ENCODE measurements around the gene YIF1A. TPM values are rescaled to one million over a fixed set of nuclear protein-coding genes. Genes with fewer than 3 reads are reported as not detected.

The YIF1A gene
- total RNA-seq, 1 experiment from 2014 or later, result 81.8 TPM

- CTCF ChIA-PET, result no interaction called here
- H3K4me2 ChIP-seq, result no peak overlapping the region
Observed at GRCh38 chr11:66317723-66318599, 29.0 kb upstream of the YIF1A start.

GRCh38 chr11:66317322-66317722, 28.4 kb upstream of the YIF1A start:
- H2AFZ ChIP-seq, result no peak overlapping the region
- peaks cover 4% of the 10 kb centered on the region; the same call in 1 of the 2 replicates for H3F3A ChIP-seq (ENCODE audit: insufficient read depth, low read depth)
- CTCF ChIA-PET, result no interaction called here
- peaks cover 13% of the 10 kb centered on the region; the same call in 1 of the 2 replicates for H3K9me3 ChIP-seq (ENCODE audit: insufficient read depth, low read depth)
- DNase-seq, result no peak
- peaks cover 16% of the 10 kb centered on the region for H3K4me1 ChIP-seq (replicated peaks; ENCODE audit: insufficient read depth)
- no peaks in the 10 kb centered on the region for H3K9me2 ChIP-seq (ENCODE audit: insufficient read depth)
- peaks cover 8% of the 10 kb centered on the region; the same call in 1 of the 2 replicates for H3K27me3 ChIP-seq (ENCODE audit: insufficient read depth, low read depth)
- H3K4me3 ChIP-seq, result no peak overlapping the region
- no TSS peak for BruUV-seq (replicated peaks)
- H4K20me1 ChIP-seq (ENCODE audit: insufficient read depth), result no peaks in the 10 kb centered on the region
- TF ChIP-seq EZH2 (IDR thresholded peaks at IDR 0.05; ENCODE audit: low read depth), result no peak
- TF ChIP-seq CTCF (conservative IDR thresholded peaks at IDR 0.05), result no peak
- POLR2A ChIA-PET (ENCODE audit: unreplicated experiment), result interaction anchor here (0.7 kb wide), 1 partner anchor 229 kb away, joined by 6 read pairs; no protein-coding TSS in a partner anchor
- H3K4me2 ChIP-seq, result no peak overlapping the region
- no peaks in the 10 kb centered on the region for H3K36me3 ChIP-seq (ENCODE audit: low read depth)
- H3K27ac ChIP-seq, result no peak overlapping the region
- H3K79me2 ChIP-seq (ENCODE audit: low read depth), result no peaks in the 10 kb centered on the region
- intact Hi-C loops (cut with micrococcal nuclease; ENCODE audit: unreplicated experiment), result no loop called here

More at GRCh38 chr11:66317723-66318599, 29.0 kb upstream of the YIF1A start:
- H3K79me2 ChIP-seq (ENCODE audit: low read depth), result no peaks in the 10 kb centered on the region
- H3K4me1 ChIP-seq (replicated peaks; ENCODE audit: insufficient read depth), result peaks cover 15% of the 10 kb centered on the region
- intact Hi-C loops (cut with micrococcal nuclease; ENCODE audit: unreplicated experiment), result no loop called here
- no peak for DNase-seq
- H3K36me3 ChIP-seq (ENCODE audit: low read depth), result no peaks in the 10 kb centered on the region
- H3K9me2 ChIP-seq (ENCODE audit: insufficient read depth), result no peaks in the 10 kb centered on the region
- H3K27me3 ChIP-seq (ENCODE audit: insufficient read depth, low read depth), result peaks cover 8% of the 10 kb centered on the region; the same call in 1 of the 2 replicates
- no peak overlapping the region for H2AFZ ChIP-seq
- no peak for TF ChIP-seq CTCF (conservative IDR thresholded peaks at IDR 0.05)
- no peak for TF ChIP-seq EZH2 (IDR thresholded peaks at IDR 0.05; ENCODE audit: low read depth)
- no peak overlapping the region for H3K27ac ChIP-seq
- H3F3A ChIP-seq (ENCODE audit: insufficient read depth, low read depth), result 0 out of 2 replicates have a peak, but pooled peaks cover 3% of the 10 kb centered on the region
- no peaks in the 10 kb centered on the region for H4K20me1 ChIP-seq (ENCODE audit: insufficient read depth)
- H3K9me3 ChIP-seq (ENCODE audit: insufficient read depth, low read depth), result peaks cover 13% of the 10 kb centered on the region; the same call in 1 of the 2 replicates
- POLR2A ChIA-PET (ENCODE audit: unreplicated experiment), result interaction anchor here (0.7 kb wide), 1 partner anchor 228 kb away, joined by 6 read pairs; no protein-coding TSS in a partner anchor
- BruUV-seq (replicated peaks), result no TSS peak
- no peak overlapping the region for H3K4me3 ChIP-seq

- Histone ChIP-seq H3K27ac (no peak within 1 kb of the TSS), H3K36me3 (ENCODE audit: low read depth) (no peaks in the 10 kb centered on the region), H2AFZ (no peak within 1 kb of the TSS), H3K9me3 (ENCODE audit: insufficient read depth, low read depth) (peaks cover 13% of the 10 kb centered on the region; the same call in 1 of the 2 replicates), H3K4me2 (no peak within 1 kb of the TSS), H3K4me1 (replicated peaks; ENCODE audit: insufficient read depth) (peaks cover 16% of the 10 kb centered on the region), H3K9me2 (ENCODE audit: insufficient read depth) (no peaks in the 10 kb centered on the region), H3F3A (ENCODE audit: insufficient read depth, low read depth) (peaks cover 9% of the 10 kb centered on the region; the same call in 1 of the 2 replicates), H4K20me1 (ENCODE audit: insufficient read depth) (no peaks in the 10 kb centered on the region), H3K27me3 (ENCODE audit: insufficient read depth, low read depth) (peaks cover 8% of the 10 kb centered on the region; the same call in 1 of the 2 replicates), H3K4me3 (no peak within 1 kb of the TSS), H3K79me2 (ENCODE audit: low read depth) (no peaks in the 10 kb centered on the region)
- BruUV-seq (replicated peaks), result no TSS peak
- intact Hi-C loops (cut with micrococcal nuclease; ENCODE audit: unreplicated experiment), result no loop called here
- TF ChIP-seq EZH2 (IDR thresholded peaks at IDR 0.05; ENCODE audit: low read depth), result no peak
- TF ChIP-seq CTCF (conservative IDR thresholded peaks at IDR 0.05), result no peak
- ChIA-PET CTCF (no interaction called here), POLR2A (ENCODE audit: unreplicated experiment) (no interaction called here)
- no peak for DNase-seq
Observed at GRCh38 chr11:66316849-66317251, 27.9 kb upstream of the YIF1A start, which contains the start of gene CD248. CD248 (minus strand) TSS chr11:66317044; CDS start chr11:66317027, 17 bp downstream.
